Mesendoderm (in vitro differentiated cells): Measurements from ENCODE around the gene CCDC80.

Source experiments
- DNase-seq: peaks from one replicate; pipeline ENCODE4 v3.0.0; 2013
- H2AK5ac ChIP-seq: 2 replicates; pipeline ENCODE4 v1.6.1; 2013; ENCODE audit warnings: low read length, inconsistent platforms
- H2BK120ac ChIP-seq: 2 replicates; pipeline ENCODE4 v1.6.1; 2013; ENCODE audit warnings: low read depth, mild to moderate bottlenecking, low read length, moderate library complexity, mixed read lengths
- H2BK15ac ChIP-seq: replicated peaks from 2 replicates; pipeline ENCODE4 v1.6.1; 2013; ENCODE audit warnings: low read depth, mild to moderate bottlenecking, moderate library complexity
- H2BK5ac ChIP-seq: 2 replicates; pipeline ENCODE4 v1.6.1; 2013; ENCODE audit warnings: low read length, inconsistent platforms
- H3K18ac ChIP-seq: 2 replicates; pipeline ENCODE4 v1.6.1; 2013; ENCODE audit warnings: mild to moderate bottlenecking, low read length, mixed read lengths
- H3K23ac ChIP-seq: one replicate; pipeline ENCODE4 v1.6.1; 2013; ENCODE audit warnings: low read length
- H3K27ac ChIP-seq: 2 replicates; pipeline ENCODE4 v1.5.1; 2013; ENCODE audit warnings: low read depth, mild to moderate bottlenecking, inconsistent platforms, low read length, moderate library complexity
- H3K27me3 ChIP-seq: 2 replicates; pipeline ENCODE4 v1.6.1; 2013; ENCODE audit warnings: low read length, control low read depth, mild to moderate bottlenecking, inconsistent platforms; ENCODE audit not compliant: insufficient read depth, poor library complexity
- H3K36me3 ChIP-seq: 2 replicates; pipeline ENCODE4 v1.6.1; 2013; ENCODE audit warnings: low read length, inconsistent platforms; ENCODE audit not compliant: control insufficient read depth, insufficient read depth
- H3K4ac ChIP-seq: one replicate; pipeline ENCODE4 v1.6.1; 2013; ENCODE audit warnings: low read depth, mild to moderate bottlenecking, low read length, moderate library complexity
- H3K4me1 ChIP-seq: 2 replicates; pipeline ENCODE4 v1.6.1; 2013; ENCODE audit warnings: low read depth, low read length, inconsistent platforms; ENCODE audit not compliant: control insufficient read depth
- H3K4me2 ChIP-seq: 2 replicates; pipeline ENCODE4 v1.6.1; 2013; ENCODE audit warnings: low read length
- H3K4me3 ChIP-seq: 2 replicates; pipeline ENCODE4 v1.5.1; 2013; ENCODE audit warnings: mild to moderate bottlenecking, low read length
- H3K56ac ChIP-seq: one replicate; pipeline ENCODE4 v1.6.1; 2013; ENCODE audit warnings: low read length
- H3K79me1 ChIP-seq: 2 replicates; pipeline ENCODE4 v1.6.1; 2013; ENCODE audit warnings: low read length, inconsistent platforms
- H3K79me2 ChIP-seq: 2 replicates; pipeline ENCODE4 v1.6.1; 2013; ENCODE audit warnings: mild to moderate bottlenecking, low read length; ENCODE audit not compliant: control insufficient read depth, insufficient read depth
- H3K9ac ChIP-seq: 2 replicates; pipeline ENCODE4 v1.6.1; 2013; ENCODE audit warnings: low read length, inconsistent platforms
- H4K5ac ChIP-seq: one replicate; pipeline ENCODE4 v1.6.1; 2013; ENCODE audit warnings: low read length
- H4K8ac ChIP-seq: one replicate; pipeline ENCODE4 v1.6.1; 2013; ENCODE audit warnings: low read depth, mild to moderate bottlenecking, control low read depth, low read length, moderate library complexity
- WGBS: extraction: QIAGEN DNeasy Blood & Tissue Kit; methylation state at CpG from one replicate; pipeline ENCODE4 v1.1.7; 2013; ENCODE audit warnings: low lambda C conversion rate, missing lambda C conversion rate; ENCODE audit not compliant: insufficient coverage; ENCODE audit errors: extremely low coverage; 5-methylcytosine and 5-hydroxymethylcytosine counted together

Gene CCDC80

DNA sequence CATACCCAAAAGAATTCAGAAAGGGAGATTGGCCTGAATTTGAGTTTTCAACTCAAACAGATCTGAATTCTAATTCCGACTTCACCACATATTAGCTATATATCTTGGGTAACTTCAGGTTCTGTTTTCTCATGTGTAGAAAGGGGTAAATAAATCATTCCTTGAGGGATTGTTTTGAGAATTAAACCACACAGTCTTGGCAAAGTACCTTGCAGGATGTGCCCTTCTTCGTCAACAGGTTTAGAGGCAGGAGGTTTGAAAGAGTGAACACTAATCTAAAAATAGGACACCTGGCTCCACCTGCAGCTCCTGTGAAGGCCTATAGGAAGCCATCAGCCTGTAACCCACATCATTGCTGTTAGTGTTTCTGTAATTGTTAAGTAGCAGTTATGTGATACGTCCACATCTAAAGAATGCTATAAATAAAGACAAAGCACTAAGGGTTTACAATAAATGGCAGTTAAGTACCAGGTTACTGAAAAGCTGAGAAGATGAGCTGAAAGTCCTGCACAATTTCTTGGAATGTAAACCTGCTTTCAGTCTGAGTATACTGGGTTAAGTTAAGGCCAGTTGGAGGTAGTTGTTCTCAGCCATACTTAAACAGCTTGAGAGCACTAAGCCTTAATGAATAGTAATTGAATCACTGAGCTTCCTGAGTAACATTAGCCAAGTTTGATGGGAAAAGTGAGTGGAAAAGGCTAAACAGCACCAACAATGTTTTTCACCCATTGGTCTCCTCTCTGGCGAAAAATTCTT lies 6.0 kb downstream of the CCDC80 start:
- Histone ChIP-seq H3K36me3 (no peaks in the 10 kb centered on the region), H3K27me3 (no peaks in the 10 kb centered on the region), H3K56ac (no peak overlapping the region), H3K4me2 (no peak overlapping the region), H2BK120ac (no peak overlapping the region), H3K23ac (no peak overlapping the region), H3K4me1 (peaks cover 4% of the 10 kb centered on the region), H3K27ac (no peak overlapping the region), H2BK5ac (no peak overlapping the region), H3K4ac (no peak overlapping the region), H3K9ac (no peak overlapping the region), H3K79me2 (no peaks in the 10 kb centered on the region), H3K4me3 (no peak overlapping the region), H4K8ac (no peak overlapping the region), H2AK5ac (no peak overlapping the region), H4K5ac (no peak overlapping the region), H3K18ac (no peak overlapping the region), H2BK15ac (no peak overlapping the region), H3K79me1 (no peaks in the 10 kb centered on the region)
- no CpG with 5 or more reads among the region's 4 CpGs for WGBS
- no peak for DNase-seq

GRCh38 chr3:112633757-112634156 lies 7.2 kb downstream of the CCDC80 start:
- Histone ChIP-seq H3K4me3 (no peak overlapping the region), H3K79me2 (no peaks in the 10 kb centered on the region), H3K27ac (no peak overlapping the region), H3K27me3 (no peaks in the 10 kb centered on the region), H3K4ac (no peak overlapping the region), H2BK15ac (no peak overlapping the region), H3K23ac (no peak overlapping the region), H2AK5ac (no peak overlapping the region), H2BK5ac (no peak overlapping the region), H3K4me2 (no peak overlapping the region), H3K9ac (no peak overlapping the region), H3K56ac (no peak overlapping the region), H3K4me1 (peaks cover 4% of the 10 kb centered on the region), H3K79me1 (no peaks in the 10 kb centered on the region), H3K18ac (no peak overlapping the region), H3K36me3 (no peaks in the 10 kb centered on the region), H4K8ac (no peak overlapping the region), H4K5ac (no peak overlapping the region), H2BK120ac (no peak overlapping the region)
- no peak for DNase-seq
- WGBS = no CpG with 5 or more reads among the region's 1 CpG

- no peak overlapping the region for H2BK15ac ChIP-seq
- no peak overlapping the region for H3K18ac ChIP-seq
- H3K4ac ChIP-seq = no peak overlapping the region
- H3K23ac ChIP-seq = no peak overlapping the region
- no peaks in the 10 kb centered on the region for H3K36me3 ChIP-seq
- H2BK5ac ChIP-seq = no peak overlapping the region
- DNase-seq = no peak
- no CpG with 5 or more reads among the region's 3 CpGs for WGBS
- no peak overlapping the region for H3K56ac ChIP-seq
- H3K27me3 ChIP-seq = no peaks in the 10 kb centered on the region
- H3K79me1 ChIP-seq = no peaks in the 10 kb centered on the region
- H3K4me1 ChIP-seq = peaks cover 4% of the 10 kb centered on the region
- no peaks in the 10 kb centered on the region for H3K79me2 ChIP-seq
- no peak overlapping the region for H3K9ac ChIP-seq
- no peak overlapping the region for H3K4me3 ChIP-seq
- H4K8ac ChIP-seq = no peak overlapping the region
- H2AK5ac ChIP-seq = no peak overlapping the region
- no peak overlapping the region for H4K5ac ChIP-seq
- H3K27ac ChIP-seq = no peak overlapping the region
- H2BK120ac ChIP-seq = no peak overlapping the region
- H3K4me2 ChIP-seq = no peak overlapping the region
Observed at GRCh38 chr3:112633191-112633590, 7.8 kb downstream of the CCDC80 start.

GRCh38 chr3:112632596-112632995 lies 8.3 kb downstream of the CCDC80 start:
- Histone ChIP-seq H3K79me2 (no peaks in the 10 kb centered on the region), H2BK15ac (no peak overlapping the region), H3K27me3 (no peaks in the 10 kb centered on the region), H3K18ac (no peak overlapping the region), H2BK120ac (no peak overlapping the region), H3K27ac (no peak overlapping the region), H3K36me3 (no peaks in the 10 kb centered on the region), H4K5ac (no peak overlapping the region), H3K4me3 (no peak overlapping the region), H2AK5ac (no peak overlapping the region), H3K4me1 (peaks cover 4% of the 10 kb centered on the region), H3K79me1 (no peaks in the 10 kb centered on the region), H3K4me2 (no peak overlapping the region), H3K23ac (no peak overlapping the region), H2BK5ac (no peak overlapping the region), H3K4ac (no peak overlapping the region), H4K8ac (no peak overlapping the region), H3K56ac (no peak overlapping the region), H3K9ac (no peak overlapping the region)
- no CpG with 5 or more reads among the region's 4 CpGs for WGBS
- DNase-seq = no peak

- no peak overlapping the region for H3K4me2 ChIP-seq
- H2BK15ac ChIP-seq = no peak overlapping the region
- H2BK120ac ChIP-seq = no peak overlapping the region
- H3K56ac ChIP-seq = no peak overlapping the region
- no peak overlapping the region for H2BK5ac ChIP-seq
- no peaks in the 10 kb centered on the region for H3K79me2 ChIP-seq
- H3K4me3 ChIP-seq = no peak overlapping the region
- H3K4me1 ChIP-seq = peaks cover 4% of the 10 kb centered on the region
- H4K5ac ChIP-seq = no peak overlapping the region
- no peak overlapping the region for H3K23ac ChIP-seq
- WGBS = 100% methylated on average over 2 of the region's 3 CpGs
- H3K79me1 ChIP-seq = no peaks in the 10 kb centered on the region
- H3K27ac ChIP-seq = no peak overlapping the region
- DNase-seq = no peak
- H3K18ac ChIP-seq = no peak overlapping the region
- H3K36me3 ChIP-seq = no peaks in the 10 kb centered on the region
- H3K27me3 ChIP-seq = no peaks in the 10 kb centered on the region
- no peak overlapping the region for H4K8ac ChIP-seq
- no peak overlapping the region for H2AK5ac ChIP-seq
- H3K9ac ChIP-seq = no peak overlapping the region
- peak overlapping the region; percentile 9 for H3K4ac ChIP-seq
Observed at GRCh38 chr3:112631257-112631656, 9.7 kb downstream of the CCDC80 start.

- peak; percentile 84 for DNase-seq
- H2BK5ac ChIP-seq = no peak overlapping the region
- no peak overlapping the region for H3K27ac ChIP-seq
- H3K4me2 ChIP-seq = no peak overlapping the region
- H3K27me3 ChIP-seq = no peaks in the 10 kb centered on the region
- no peak overlapping the region for H3K56ac ChIP-seq
- H3K79me2 ChIP-seq = no peaks in the 10 kb centered on the region
- no peak overlapping the region for H3K4me3 ChIP-seq
- H2AK5ac ChIP-seq = no peak overlapping the region
- H3K23ac ChIP-seq = no peak overlapping the region
- H4K8ac ChIP-seq = no peak overlapping the region
- no peak overlapping the region for H2BK120ac ChIP-seq
- no peaks in the 10 kb centered on the region for H3K36me3 ChIP-seq
- H3K4ac ChIP-seq = no peak overlapping the region
- no peaks in the 10 kb centered on the region for H3K79me1 ChIP-seq
- no peak overlapping the region for H2BK15ac ChIP-seq
- no peak overlapping the region for H4K5ac ChIP-seq
- WGBS = no CpG with 5 or more reads among the region's 7 CpGs
- H3K9ac ChIP-seq = no peak overlapping the region
- H3K4me1 ChIP-seq = peaks cover 4% of the 10 kb centered on the region
- H3K18ac ChIP-seq = no peak overlapping the region
Observed at GRCh38 chr3:112629425-112629824, 11.5 kb downstream of the CCDC80 start.
